ENCODE measurements around the gene CSRP2. TPM values are rescaled to one million over a fixed set of nuclear protein-coding genes. Genes with fewer than 3 reads are reported as not detected.

The CSRP2 gene
- total and polyA plus RNA-seq, 9 donors, result 7.8 to 64.5 (median 16.6) TPM

DNA sequence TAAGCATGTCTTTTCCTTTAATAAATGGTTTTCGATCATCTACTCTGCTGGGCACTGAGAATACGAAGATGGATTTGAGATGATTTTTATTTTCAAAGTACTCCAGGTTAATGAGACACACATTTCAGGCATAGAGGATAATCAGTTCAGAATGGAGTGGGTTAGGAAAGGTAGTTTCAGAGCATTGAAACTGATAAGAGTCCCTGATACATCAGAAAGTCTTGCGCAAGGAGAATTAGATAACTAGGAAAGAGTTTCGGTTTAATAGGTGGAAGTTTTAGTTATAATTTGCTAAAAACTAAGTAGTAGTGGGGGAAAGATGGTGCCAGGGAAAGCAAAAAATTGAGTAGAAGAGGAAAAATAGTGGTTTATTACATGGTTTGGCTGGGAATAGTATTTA is 64.8 kb downstream of the CSRP2 start:
- Histone ChIP-seq H3K4me3 (no peak overlapping the region), H3K9me3 (no peaks in the 10 kb centered on the region), H3K36me3 (no peaks in the 10 kb centered on the region), H3K27ac (no peak overlapping the region), H3K27me3 (no peaks in the 10 kb centered on the region), H3K4me1 (ENCODE audit: insufficient read depth) (no peaks in the 10 kb centered on the region)
- no peak for TF ChIP-seq POLR2A (IDR thresholded peaks at IDR 0.05)
- DNase-seq, result no peak
- intact Hi-C loops (cut with DNase I), result no loop called here
- 88 to 98% (median 95%) methylated on average over 4 of the region's 4 CpGs for WGBS, 3 donors

DNA sequence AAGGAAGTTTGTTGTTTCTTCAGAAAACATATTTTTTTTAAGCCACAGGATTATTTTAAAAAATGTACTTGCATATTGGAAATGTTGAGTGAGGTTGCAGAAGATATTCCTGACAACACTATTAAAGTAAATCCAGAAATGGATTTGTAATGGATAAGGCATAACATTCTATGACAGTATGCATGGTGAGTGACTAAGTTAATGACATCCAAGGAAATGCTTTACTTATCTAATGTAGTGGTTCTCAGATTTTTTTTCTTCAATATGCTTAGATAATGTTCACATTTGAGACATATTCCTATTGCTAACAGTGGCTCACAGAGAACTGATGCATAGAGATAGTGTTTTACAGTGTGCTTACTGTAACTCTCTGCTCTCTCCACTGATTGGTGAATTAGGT is 65.6 kb downstream of the CSRP2 start:
- no peaks in the 10 kb centered on the region for H3K4me1 ChIP-seq (ENCODE audit: insufficient read depth)
- TF ChIP-seq, protein P1, sequence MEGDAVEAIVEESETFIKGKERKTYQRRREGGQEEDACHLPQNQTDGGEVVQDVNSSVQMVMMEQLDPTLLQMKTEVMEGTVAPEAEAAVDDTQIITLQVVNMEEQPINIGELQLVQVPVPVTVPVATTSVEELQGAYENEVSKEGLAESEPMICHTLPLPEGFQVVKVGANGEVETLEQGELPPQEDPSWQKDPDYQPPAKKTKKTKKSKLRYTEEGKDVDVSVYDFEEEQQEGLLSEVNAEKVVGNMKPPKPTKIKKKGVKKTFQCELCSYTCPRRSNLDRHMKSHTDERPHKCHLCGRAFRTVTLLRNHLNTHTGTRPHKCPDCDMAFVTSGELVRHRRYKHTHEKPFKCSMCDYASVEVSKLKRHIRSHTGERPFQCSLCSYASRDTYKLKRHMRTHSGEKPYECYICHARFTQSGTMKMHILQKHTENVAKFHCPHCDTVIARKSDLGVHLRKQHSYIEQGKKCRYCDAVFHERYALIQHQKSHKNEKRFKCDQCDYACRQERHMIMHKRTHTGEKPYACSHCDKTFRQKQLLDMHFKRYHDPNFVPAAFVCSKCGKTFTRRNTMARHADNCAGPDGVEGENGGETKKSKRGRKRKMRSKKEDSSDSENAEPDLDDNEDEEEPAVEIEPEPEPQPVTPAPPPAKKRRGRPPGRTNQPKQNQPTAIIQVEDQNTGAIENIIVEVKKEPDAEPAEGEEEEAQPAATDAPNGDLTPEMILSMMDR (IDR thresholded peaks at IDR 0.05), result no peak
- no peak for TF ChIP-seq POLR2A (IDR thresholded peaks at IDR 0.05)
- TF ChIP-seq EP300 (IDR thresholded peaks at IDR 0.05), result no peak
- H3K27me3 ChIP-seq, result no peaks in the 10 kb centered on the region
- no peaks in the 10 kb centered on the region for H3K36me3 ChIP-seq
- intact Hi-C loops (cut with DNase I), result no loop called here
- DNase-seq, result no peak
- no peak overlapping the region for H3K4me3 ChIP-seq
- H3K27ac ChIP-seq, result no peak overlapping the region
- H3K9me3 ChIP-seq, result no peaks in the 10 kb centered on the region

DNA sequence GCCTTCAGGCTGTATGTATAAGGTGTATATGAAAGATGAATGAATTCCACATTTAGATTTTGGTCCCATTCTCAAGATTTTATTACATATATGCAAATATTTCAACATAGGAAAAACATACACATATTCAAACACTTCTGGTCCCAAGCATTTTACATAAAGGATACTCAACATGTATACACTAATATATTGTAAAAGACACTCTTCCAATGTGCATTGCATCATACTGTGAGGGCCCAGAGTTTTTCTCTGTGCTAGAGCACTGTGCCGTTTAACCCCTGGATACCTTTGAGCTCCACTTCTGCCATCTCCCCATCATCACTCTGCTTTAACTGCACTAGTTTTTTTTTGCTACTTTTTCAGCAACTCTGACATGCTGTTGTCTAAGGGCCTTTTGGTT is 66.8 kb downstream of the CSRP2 start:
- H3K4me3 ChIP-seq, result no peak overlapping the region
- no peaks in the 10 kb centered on the region for H3K4me1 ChIP-seq (ENCODE audit: insufficient read depth)
- H3K9me3 ChIP-seq, result no peaks in the 10 kb centered on the region
- intact Hi-C loops (cut with DNase I), result no loop called here
- no peak for DNase-seq
- no peaks in the 10 kb centered on the region for H3K36me3 ChIP-seq
- H3K27ac ChIP-seq, result no peak overlapping the region
- H3K27me3 ChIP-seq, result no peaks in the 10 kb centered on the region
- WGBS, 3 donors, result 77 to 86% (median 85%) methylated on average over 1 of the region's 1 CpG
- TF ChIP-seq, protein P1 (IDR thresholded peaks at IDR 0.05), result no peak
- TF ChIP-seq EP300 (IDR thresholded peaks at IDR 0.05) (no peak), POLR2A (IDR thresholded peaks at IDR 0.05) (no peak)

DNA sequence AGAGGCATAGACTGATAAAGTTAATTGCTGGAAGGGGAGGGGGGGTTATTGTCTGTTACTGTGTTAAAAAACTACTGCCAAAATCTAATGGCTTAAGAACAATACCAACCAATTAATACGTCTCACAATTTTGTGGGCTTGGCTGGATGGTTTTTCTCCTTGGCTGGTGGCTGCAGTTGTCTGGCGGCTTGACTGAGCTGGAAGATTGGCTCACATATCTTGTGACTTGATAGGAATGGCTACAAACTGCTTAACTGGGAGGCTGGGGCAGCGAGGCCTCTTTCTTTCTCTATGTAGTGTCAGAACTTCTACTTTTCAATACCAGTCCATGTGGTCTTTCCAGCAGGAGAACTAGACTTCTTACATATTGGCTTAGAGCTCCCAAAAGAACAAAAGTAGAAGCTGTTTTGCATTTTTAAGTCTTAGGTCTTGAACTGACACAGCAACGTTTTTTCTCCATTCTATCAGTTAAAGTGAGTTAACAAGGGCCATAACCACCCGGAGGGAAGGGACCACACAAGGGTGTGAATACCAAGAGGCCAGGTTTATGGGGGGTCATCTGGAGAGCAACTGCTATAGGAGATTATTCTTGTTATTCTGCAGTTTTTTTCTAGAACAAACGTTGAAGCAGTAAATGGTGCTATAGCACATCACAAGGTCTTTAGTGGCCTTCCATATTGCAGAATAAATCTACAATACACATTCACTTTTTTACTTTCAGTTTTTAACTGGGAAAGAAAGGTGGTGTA is 68.0 kb downstream of the CSRP2 start:
- H3K27ac ChIP-seq, result no peak overlapping the region
- WGBS, 3 donors, result 56 to 69% (median 59%) methylated on average over 6 of the region's 6 CpGs
- no peak for TF ChIP-seq POLR2A (IDR thresholded peaks at IDR 0.05)
- H3K4me3 ChIP-seq, result no peak overlapping the region
- H3K36me3 ChIP-seq, result no peaks in the 10 kb centered on the region
- H3K9me3 ChIP-seq, result no peaks in the 10 kb centered on the region
- DNase-seq, result no peak
- no peaks in the 10 kb centered on the region for H3K27me3 ChIP-seq
- intact Hi-C loops (cut with DNase I), result no loop called here
- no peaks in the 10 kb centered on the region for H3K4me1 ChIP-seq (ENCODE audit: insufficient read depth)

Other genes starting within 250 kb of the CSRP2 start
- 10 to 100 TPM; 32.3 to 76.7 (median 40.9) TPM for gene ZDHHC17, start 114.9 kb downstream of the CSRP2 start, total RNA-seq
- gene ZDHHC17, start 114.9 kb downstream of the CSRP2 start, polyA plus RNA-seq, result 10 to 100 TPM; 19.3 to 27.1 TPM
- 1 to 10 TPM in 1 of 7 donors, under 1 TPM in 4, not detected in 2; 0.17 to 1.3 (median 0.45) TPM for gene E2F7, start 186.6 kb upstream of the CSRP2 start, total RNA-seq
- gene E2F7, start 186.6 kb upstream of the CSRP2 start, polyA plus RNA-seq, result under 1 TPM; 0.12 to 0.45 TPM